Upper lobe of left lung (tissue), 6 donors: ENCODE measurements around the gene OR7A5. TPM values are rescaled to one million over a fixed set of nuclear protein-coding genes. Genes with fewer than 3 reads are reported as not detected.

Source experiments
- ATAC-seq, 2 donors: fragments of 200-7000 bp; cut with Tn5 transposase; one replicate each; pipeline ENCODE4 v1.9.1; 2022; ENCODE audit warnings: mild to moderate bottlenecking in 2 of 2, moderate library complexity in 2 of 2; ENCODE audit not compliant: low FRiP score in 2 of 2
- DNase-seq, 2 donors: peaks; one replicate each; pipeline ENCODE4 v3.0.0-alpha.2; 2019 to 2020
- H3K27ac ChIP-seq, 4 donors: fragments of 200-600 bp; sonication (generic); one replicate each; pipeline ENCODE4 v1.5.1; 2016 to 2019
- H3K27me3 ChIP-seq, 4 donors: fragments of 200-600 bp; sonication (generic); one replicate each; pipeline ENCODE4 v1.5.1; 2017 to 2019
- H3K36me3 ChIP-seq, 4 donors: fragments of 200-600 bp; sonication (generic); one replicate each; pipeline ENCODE4 v1.5.1; 2016 to 2019
- H3K4me1 ChIP-seq, 4 donors: fragments of 200-600 bp; sonication (generic); one replicate each; pipeline ENCODE4 v1.5.1; 2018 to 2019
- H3K4me3 ChIP-seq, 4 donors: fragments of 200-600 bp; sonication (generic); one replicate each; pipeline ENCODE4 v1.5.1; 2017 to 2019; ENCODE audit warnings: mild to moderate bottlenecking in 2 of 4, moderate library complexity in 1 of 4
- H3K9me3 ChIP-seq, 4 donors: fragments of 200-600 bp; sonication (generic); one replicate each; pipeline ENCODE4 v1.5.1; 2018 to 2019
- CTCF ChIP-seq, 6 experiments: fragments of 450-650 bp in 4 of 6; fragments of 200-600 bp in 2 of 6; sonication (generic) in 2 of 6; IDR thresholded peaks; one replicate each; pipeline ENCODE4 v1.5.1; 2016 to 2019; ENCODE audit warnings: antibody characterized with exemption in 6 of 6
- EP300 ChIP-seq, 4 donors: sonication (generic); formaldehyde crosslinking; IDR thresholded peaks; one replicate each; pipeline ENCODE4 v1.5.1; 2017; ENCODE audit warnings: antibody characterized with exemption in 4 of 4, control low read depth in 2 of 4
- POLR2A ChIP-seq, 4 donors: fragments of 450-650 bp; IDR thresholded peaks; one replicate each; pipeline ENCODE4 v1.5.1; 2016 to 2017; ENCODE audit warnings: antibody characterized with exemption in 4 of 4, mild to moderate bottlenecking in 2 of 4
- POLR2AphosphoS5 ChIP-seq, 2 donors: sonication (generic); formaldehyde crosslinking; IDR thresholded peaks; one replicate each; pipeline ENCODE4 v1.5.1; 2017; ENCODE audit warnings: antibody characterized with exemption in 2 of 2
- WGBS, 2 donors: methylation state at CpG; one replicate each; pipeline ENCODE4 v1.1.5; 2017 to 2018; 5-methylcytosine and 5-hydroxymethylcytosine counted together
- total RNA-seq, 6 donors: library from RNA; depleted of rRNA in 4 of 6; stranded (reverse); fragments of >200 nt in 4 of 6; gene quantifications; one replicate each; pipeline versions ENCODE4 v1.1.0 to v1.2.1, GENCODE V29; 2016 to 2021
- donor health status: DM: no; HTN: no; CAD: no; lungs with moderate emphysema.
- donor health status: DM: no; HTN: yes; CAD: no; lungs with severe emphysema.

OR7A5 gene
- total RNA-seq, 6 donors from 2014 or later: not detected

- Histone ChIP-seq H3K4me3 (no peak overlapping the region), H3K27ac (no peak overlapping the region), H3K36me3 (no peaks in the 10 kb centered on the region), H3K9me3 (no peaks in the 10 kb centered on the region), H3K27me3 (no peaks in the 10 kb centered on the region), H3K4me1 (no peaks in the 10 kb centered on the region)
- WGBS, 2 donors: 38 to 58% methylated on average over 6 of the region's 6 CpGs
- ATAC-seq (no peak), DNase-seq (no peak)
- TF ChIP-seq CTCF (IDR thresholded peaks at IDR 0.05) (no peak), POLR2AphosphoS5 (IDR thresholded peaks at IDR 0.05) (no peak), EP300 (IDR thresholded peaks at IDR 0.05) (no peak), POLR2A (IDR thresholded peaks at IDR 0.05) (no peak)
These were observed 13.0 kb downstream of the OR7A5 start for GRCh38 chr19:14821937-14822336.

- Histone ChIP-seq H3K36me3 (no peaks in the 10 kb centered on the region), H3K9me3 (no peaks in the 10 kb centered on the region), H3K4me1 (no peaks in the 10 kb centered on the region), H3K4me3 (no peak overlapping the region), H3K27ac (no peak overlapping the region), H3K27me3 (no peaks in the 10 kb centered on the region)
- WGBS, 2 donors: 77 to 78% methylated on average over 8 of the region's 8 CpGs
- TF ChIP-seq EP300 (IDR thresholded peaks at IDR 0.05): no peak
- TF ChIP-seq POLR2AphosphoS5 (IDR thresholded peaks at IDR 0.05): no peak
- TF ChIP-seq POLR2A (IDR thresholded peaks at IDR 0.05): no peak
- ATAC-seq (no peak), DNase-seq (no peak)
These were observed 16.4 kb downstream of the OR7A5 start for GRCh38 chr19:14818588-14818987.

- no peak for ATAC-seq
- DNase-seq: no peak
These were observed 17.9 kb downstream of the OR7A5 start for GRCh38 chr19:14817052-14817451.

GRCh38 chr19:14814982-14815652, 19.9 kb downstream of the OR7A5 start:
- Histone ChIP-seq H3K27ac (no peak overlapping the region), H3K4me3 (no peak overlapping the region), H3K9me3 (no peaks in the 10 kb centered on the region), H3K36me3 (no peaks in the 10 kb centered on the region), H3K27me3 (no peaks in the 10 kb centered on the region), H3K4me1 (no peaks in the 10 kb centered on the region)
- TF ChIP-seq CTCF (IDR thresholded peaks at IDR 0.05) (no peak), POLR2AphosphoS5 (IDR thresholded peaks at IDR 0.05) (no peak), POLR2A (IDR thresholded peaks at IDR 0.05) (no peak), EP300 (IDR thresholded peaks at IDR 0.05) (no peak)
- DNase-seq: no peak
- 37 to 52% methylated on average over 2 of the region's 2 CpGs for WGBS, 2 donors
- no peak for ATAC-seq

More at GRCh38 chr19:14817052-14817451, 17.9 kb downstream of the OR7A5 start:
- H3K36me3 ChIP-seq: no peaks in the 10 kb centered on the region
- TF ChIP-seq POLR2A (IDR thresholded peaks at IDR 0.05): no peak
- H3K27me3 ChIP-seq: no peaks in the 10 kb centered on the region
- no peaks in the 10 kb centered on the region for H3K4me1 ChIP-seq
- no peaks in the 10 kb centered on the region for H3K9me3 ChIP-seq
- no peak overlapping the region for H3K27ac ChIP-seq
- whole genome bisulfite sequencing, 2 donors: 68 to 74% methylated on average over 3 of the region's 3 CpGs
- H3K4me3 ChIP-seq: no peak overlapping the region

- DNase-seq (peak in 1 of 2 donors; percentile 56), ATAC-seq (no peak)
- Histone ChIP-seq H3K36me3 (no peaks in the 10 kb centered on the region), H3K4me3 (no peak overlapping the region), H3K4me1 (no peaks in the 10 kb centered on the region), H3K9me3 (no peaks in the 10 kb centered on the region), H3K27me3 (no peaks in the 10 kb centered on the region), H3K27ac (no peak overlapping the region)
- WGBS, 2 donors: 30 to 41% methylated on average over 9 of the region's 9 CpGs
- TF ChIP-seq CTCF (IDR thresholded peaks at IDR 0.05) (no peak), POLR2AphosphoS5 (IDR thresholded peaks at IDR 0.05) (no peak), POLR2A (IDR thresholded peaks at IDR 0.05) (no peak), EP300 (IDR thresholded peaks at IDR 0.05) (no peak)
These were observed 25.5 kb downstream of the OR7A5 start for GRCh38 chr19:14809272-14810057.
